NB4 (cell line): ENCODE results near the gene EIF2S3.

Experiments
- POLR2A ChIP-seq: IDR thresholded peaks from 2 replicates; pipeline ENCODE4 v1.6.1; 2011; ENCODE audit warnings: mild to moderate bottlenecking; ENCODE audit not compliant: insufficient read length; ENCODE audit errors: extremely low read depth
- TF ChIP-seq, protein P1 (sequence below): IDR thresholded peaks from one replicate; pipeline ENCODE4 v1.5.1; 2012; ENCODE audit warnings: low read depth, low read length

DNA sequence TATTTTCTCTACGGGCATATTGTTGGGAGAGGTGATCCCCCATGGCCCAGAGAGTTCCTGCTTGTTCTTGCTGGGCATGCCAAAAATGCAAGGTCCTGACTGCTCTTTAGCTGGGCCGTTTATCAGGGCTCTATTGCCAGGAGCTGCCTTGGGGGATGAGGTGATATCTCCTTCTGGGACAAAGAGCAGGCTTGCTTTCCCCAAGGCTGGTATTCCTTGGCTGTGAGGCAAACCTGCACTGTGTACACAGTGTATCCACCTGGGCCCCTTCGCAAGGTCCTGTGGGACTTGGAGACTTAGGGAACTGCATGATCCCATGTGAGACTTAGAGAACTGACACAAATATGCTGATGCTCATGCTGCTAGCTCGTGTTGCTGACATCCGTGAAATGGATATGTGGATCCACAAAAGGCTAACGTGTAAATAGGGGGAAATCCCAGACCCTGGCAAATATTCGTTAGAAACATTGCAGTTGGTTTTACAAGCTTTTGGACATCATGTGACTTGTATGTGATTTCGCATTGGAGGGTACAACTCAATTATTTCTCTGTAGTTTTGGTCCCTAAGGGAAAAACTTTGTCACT is 70.4 kb downstream of the EIF2S3 start:
- no peak for TF ChIP-seq POLR2A
- TF ChIP-seq, protein P1, sequence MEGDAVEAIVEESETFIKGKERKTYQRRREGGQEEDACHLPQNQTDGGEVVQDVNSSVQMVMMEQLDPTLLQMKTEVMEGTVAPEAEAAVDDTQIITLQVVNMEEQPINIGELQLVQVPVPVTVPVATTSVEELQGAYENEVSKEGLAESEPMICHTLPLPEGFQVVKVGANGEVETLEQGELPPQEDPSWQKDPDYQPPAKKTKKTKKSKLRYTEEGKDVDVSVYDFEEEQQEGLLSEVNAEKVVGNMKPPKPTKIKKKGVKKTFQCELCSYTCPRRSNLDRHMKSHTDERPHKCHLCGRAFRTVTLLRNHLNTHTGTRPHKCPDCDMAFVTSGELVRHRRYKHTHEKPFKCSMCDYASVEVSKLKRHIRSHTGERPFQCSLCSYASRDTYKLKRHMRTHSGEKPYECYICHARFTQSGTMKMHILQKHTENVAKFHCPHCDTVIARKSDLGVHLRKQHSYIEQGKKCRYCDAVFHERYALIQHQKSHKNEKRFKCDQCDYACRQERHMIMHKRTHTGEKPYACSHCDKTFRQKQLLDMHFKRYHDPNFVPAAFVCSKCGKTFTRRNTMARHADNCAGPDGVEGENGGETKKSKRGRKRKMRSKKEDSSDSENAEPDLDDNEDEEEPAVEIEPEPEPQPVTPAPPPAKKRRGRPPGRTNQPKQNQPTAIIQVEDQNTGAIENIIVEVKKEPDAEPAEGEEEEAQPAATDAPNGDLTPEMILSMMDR = no peak
